ENCODE results near the gene SPI1. TPM values are rescaled to one million over a fixed set of nuclear protein-coding genes. Genes with fewer than 3 reads are reported as not detected.
"Not testable (repeated sequence)": the region's sequence is repeated elsewhere in the genome, so short reads cannot be mapped to it uniquely, and the experiment has no call there.

The SPI1 gene
- total RNA-seq, 2 donors from 2014 or later: 0.35 to 0.55 TPM

- Mint-ChIP-seq H3K4me1 (ENCODE audit: low read depth) (no peaks in the 10 kb centered on the region), H3K4me3 (no peak overlapping the region), H3K27me3 (ENCODE audit: low read depth) (no peaks in the 10 kb centered on the region), H3K9me3 (no peaks in the 10 kb centered on the region), H3K27ac (peak overlapping the region; percentile 21), H3K36me3 (ENCODE audit: insufficient read depth in 2 of 2) (peaks cover 7 to 15% of the 10 kb centered on the region in 2 donors)
- no peak for DNase-seq
- ATAC-seq (replicated peaks in 1 of 2): no peak
Measured at GRCh38 chr11:47325271-47326041, 52.9 kb downstream of the SPI1 start.

- ATAC-seq (replicated peaks in 1 of 2) (no peak), DNase-seq (no peak)
- no peaks in the 10 kb centered on the region for H3K27me3 Mint-ChIP-seq (ENCODE audit: low read depth)
- H3K27ac Mint-ChIP-seq: no peak overlapping the region
- H3K4me3 Mint-ChIP-seq: no peak overlapping the region
- H3K36me3 Mint-ChIP-seq (ENCODE audit: insufficient read depth in 2 of 2): peaks cover 7 to 15% of the 10 kb centered on the region in 2 donors
- H3K9me3 Mint-ChIP-seq: no peaks in the 10 kb centered on the region
- no peaks in the 10 kb centered on the region for H3K4me1 Mint-ChIP-seq (ENCODE audit: low read depth)
Measured at GRCh38 chr11:47324520-47324919, 53.8 kb downstream of the SPI1 start.

- DNase-seq (no peak), ATAC-seq (replicated peaks in 1 of 2) (no peak)
- Mint-ChIP-seq H3K27ac (no peak overlapping the region), H3K4me3 (no peak overlapping the region), H3K27me3 (ENCODE audit: low read depth) (no peaks in the 10 kb centered on the region), H3K9me3 (no peaks in the 10 kb centered on the region), H3K36me3 (ENCODE audit: insufficient read depth in 2 of 2) (peaks cover 5 to 21% of the 10 kb centered on the region in 2 donors), H3K4me1 (ENCODE audit: low read depth) (peaks cover 10% of the 10 kb centered on the region)
Measured at GRCh38 chr11:47318166-47318565, 60.2 kb downstream of the SPI1 start.

GRCh38 chr11:47317064-47317828 lies 61.1 kb downstream of the SPI1 start:
- Mint-ChIP-seq H3K27me3 (ENCODE audit: low read depth) (no peaks in the 10 kb centered on the region), H3K4me3 (peak overlapping the region in 1 of 2 donors; percentile 19), H3K4me1 (ENCODE audit: low read depth) (peaks cover 10% of the 10 kb centered on the region), H3K36me3 (ENCODE audit: insufficient read depth in 2 of 2) (peaks cover 5 to 23% of the 10 kb centered on the region in 2 donors), H3K27ac (peak overlapping the region; percentile 1), H3K9me3 (no peaks in the 10 kb centered on the region)
- no peak for DNase-seq
- ATAC-seq (replicated peaks in 1 of 2): peak in 1 of 2 donors; percentile 62

- ATAC-seq (replicated peaks in 1 of 2); H3K27ac Mint-ChIP-seq; H3K9me3 Mint-ChIP-seq; DNase-seq; H3K27me3 Mint-ChIP-seq (ENCODE audit: low read depth); H3K4me3 Mint-ChIP-seq: not testable (repeated sequence)
- peaks cover 10% of the 10 kb centered on the region for H3K4me1 Mint-ChIP-seq (ENCODE audit: low read depth)
- H3K36me3 Mint-ChIP-seq (ENCODE audit: insufficient read depth in 2 of 2): peaks cover 5 to 21% of the 10 kb centered on the region in 2 donors
Measured at GRCh38 chr11:47316501-47316900, 61.8 kb downstream of the SPI1 start.

- ATAC-seq (replicated peaks in 1 of 2): no peak
- no peaks in the 10 kb centered on the region for H3K9me3 Mint-ChIP-seq
- H3K4me1 Mint-ChIP-seq (ENCODE audit: low read depth): peaks cover 10% of the 10 kb centered on the region
- no peaks in the 10 kb centered on the region for H3K27me3 Mint-ChIP-seq (ENCODE audit: low read depth)
- H3K4me3 Mint-ChIP-seq: no peak overlapping the region
- no peak for DNase-seq
- H3K27ac Mint-ChIP-seq: no peak overlapping the region
- H3K36me3 Mint-ChIP-seq (ENCODE audit: insufficient read depth in 2 of 2): peaks cover 5 to 18% of the 10 kb centered on the region in 2 donors
Measured at GRCh38 chr11:47314992-47315391, 63.4 kb downstream of the SPI1 start.

GRCh38 chr11:47308050-47308823 lies 70.1 kb downstream of the SPI1 start:
- ATAC-seq (replicated peaks in 1 of 2): no peak
- Mint-ChIP-seq H3K27ac (no peak overlapping the region), H3K27me3 (ENCODE audit: low read depth) (no peaks in the 10 kb centered on the region), H3K36me3 (ENCODE audit: insufficient read depth in 2 of 2) (peaks cover 6 to 33% of the 10 kb centered on the region in 2 donors), H3K4me1 (ENCODE audit: low read depth) (no peaks in the 10 kb centered on the region), H3K4me3 (no peak overlapping the region), H3K9me3 (no peaks in the 10 kb centered on the region)
- DNase-seq: no peak

GRCh38 chr11:47306484-47306844 lies 71.9 kb downstream of the SPI1 start:
- ATAC-seq (replicated peaks in 1 of 2): no peak
- Mint-ChIP-seq H3K27ac (no peak overlapping the region), H3K36me3 (ENCODE audit: insufficient read depth in 2 of 2) (peaks cover 12 to 48% of the 10 kb centered on the region in 2 donors), H3K9me3 (peaks cover 5% of the 10 kb centered on the region in 2 donors), H3K4me3 (no peak overlapping the region), H3K4me1 (ENCODE audit: low read depth) (peaks cover 12% of the 10 kb centered on the region), H3K27me3 (ENCODE audit: low read depth) (no peaks in the 10 kb centered on the region)
- no peak for DNase-seq

- Mint-ChIP-seq H3K36me3 (ENCODE audit: insufficient read depth in 2 of 2) (peaks cover 12 to 52% of the 10 kb centered on the region in 2 donors), H3K27me3 (ENCODE audit: low read depth) (no peaks in the 10 kb centered on the region), H3K4me1 (ENCODE audit: low read depth) (peaks cover 12% of the 10 kb centered on the region), H3K9me3 (peaks cover 5% of the 10 kb centered on the region in 2 donors), H3K4me3 (no peak overlapping the region), H3K27ac (no peak overlapping the region)
- no peak for ATAC-seq (replicated peaks in 1 of 2)
- no peak for DNase-seq
Measured at GRCh38 chr11:47305734-47306483, 72.4 kb downstream of the SPI1 start.

Other genes starting within 250 kb of the SPI1 start
- gene ARFGAP2, start 201.7 kb downstream of the SPI1 start, total RNA-seq: 10 to 100 TPM; 83.8 to 91.6 TPM
- gene PACSIN3, start 192.1 kb downstream of the SPI1 start, total RNA-seq: 10 to 100 TPM in 1 of 2 donors, 1 to 10 TPM in 1; 4.6 to 10.2 TPM
- gene DDB2, start 163.6 kb downstream of the SPI1 start, total RNA-seq: 100 to 1,000 TPM; 306 to 397 TPM
- gene ACP2, start 129.7 kb downstream of the SPI1 start, total RNA-seq: 10 to 100 TPM in 1 of 2 donors, 1 to 10 TPM in 1; 8.8 to 12.8 TPM
- 10 to 100 TPM in 1 of 2 donors, 1 to 10 TPM in 1; 8.1 to 16.1 TPM for gene NR1H3, start 120.6 kb downstream of the SPI1 start, total RNA-seq
- gene MADD, start 108.4 kb downstream of the SPI1 start, total RNA-seq: 10 to 100 TPM; 68.6 to 73.5 TPM
- not detected for gene MYBPC3, start 25.8 kb downstream of the SPI1 start, total RNA-seq
- 10 to 100 TPM; 16.2 to 21.0 TPM for gene SLC39A13, start 30.0 kb upstream of the SPI1 start, total RNA-seq
- 100 to 1,000 TPM; 121 to 149 TPM for gene PSMC3, start 47.9 kb upstream of the SPI1 start, total RNA-seq
- 1 to 10 TPM in 1 of 2 donors, under 1 TPM in 1; 0.77 to 1.3 TPM for gene RAPSN, start 70.6 kb upstream of the SPI1 start, total RNA-seq
- 100 to 1,000 TPM; 128 to 149 TPM for gene CELF1, start 174.6 kb upstream of the SPI1 start, total RNA-seq
- gene PTPMT1, start 187.1 kb upstream of the SPI1 start, total RNA-seq: 10 to 100 TPM; 37.0 to 40.1 TPM
- gene KBTBD4, start 200.4 kb upstream of the SPI1 start, total RNA-seq: 10 to 100 TPM; 17.2 to 18.6 TPM
- gene NDUFS3, start 200.5 kb upstream of the SPI1 start, total RNA-seq: 10 to 100 TPM; 78.9 to 84.2 TPM
- under 1 TPM; 0.16 to 0.24 TPM for gene FAM180B, start 208.1 kb upstream of the SPI1 start, total RNA-seq
- under 1 TPM; 0.19 to 0.74 TPM for gene C1QTNF4, start 215.9 kb upstream of the SPI1 start, total RNA-seq